HepG2 (cell line): Measurements from ENCODE around the gene RUVBL2. TPM values are rescaled to one million over a fixed set of nuclear protein-coding genes. Genes with fewer than 3 reads are reported as not detected.

Source experiments
- ETV6 ChIP-seq: sonication (generic); formaldehyde crosslinking; conservative IDR thresholded peaks from 2 replicates; pipeline ENCODE4 v1.4.0; 2020; ENCODE audit warnings: missing genetic modification reagents
- NFRKB ChIP-seq: fragments of 450-650 bp; IDR thresholded peaks from 2 replicates; pipeline ENCODE4 v1.6.1; 2017
- POLR2AphosphoS2 ChIP-seq: IDR thresholded peaks from 2 replicates; pipeline ENCODE4 v1.6.1; 2011; ENCODE audit warnings: low read depth, low read length, improper control_type of control experiment
- RBM39 ChIP-seq: fragments of 200-400 bp; formaldehyde crosslinking; IDR thresholded peaks from one replicate; pipeline ENCODE4 v1.6.1; 2018; ENCODE audit warnings: antibody characterized with exemption, mild to moderate bottlenecking, low read depth, low read length; ENCODE audit not compliant: poor library complexity, severe bottlenecking
- RXRB ChIP-seq: IDR thresholded peaks from 2 replicates; pipeline ENCODE4 v1.6.1; 2016; ENCODE audit warnings: borderline replicate concordance, missing genetic modification reagents, missing compliant biosample characterization
- TOE1 ChIP-seq: sonication (generic); formaldehyde crosslinking; IDR thresholded peaks from 2 replicates; pipeline ENCODE4 v1.4.0; 2020; ENCODE audit warnings: mild to moderate bottlenecking, missing genetic modification reagents
- WIZ ChIP-seq: sonication (generic); formaldehyde crosslinking; IDR thresholded peaks from 2 replicates; pipeline ENCODE4 v1.5.1; 2020; ENCODE audit warnings: mild to moderate bottlenecking, missing genetic modification reagents
- ZFX ChIP-seq: sonication (generic); formaldehyde crosslinking; IDR thresholded peaks from 2 replicates; pipeline ENCODE4 v1.4.0; 2020; ENCODE audit warnings: mild to moderate bottlenecking, low read depth, missing genetic modification reagents, moderate library complexity
- ZFYVE20 ChIP-seq: sonication (generic); formaldehyde crosslinking; IDR thresholded peaks from 2 replicates; pipeline ENCODE4 v1.8.0; 2023; ENCODE audit warnings: low read depth, mild to moderate bottlenecking, moderate library complexity, missing genetic modification reagents, borderline replicate concordance
- ZNF124 ChIP-seq: sonication (generic); formaldehyde crosslinking; IDR thresholded peaks from 2 replicates; pipeline ENCODE4 v1.4.0; 2020; ENCODE audit warnings: missing genetic modification reagents
- ZNF280B ChIP-seq: sonication (generic); formaldehyde crosslinking; IDR thresholded peaks from 2 replicates; pipeline ENCODE4 v1.5.0; 2020; ENCODE audit warnings: missing genetic modification reagents, mild to moderate bottlenecking, borderline replicate concordance
- ZNF383 ChIP-seq: sonication (generic); formaldehyde crosslinking; IDR thresholded peaks from 2 replicates; pipeline ENCODE4 v1.4.0; 2020; ENCODE audit warnings: missing genetic modification reagents, mild to moderate bottlenecking, borderline replicate concordance
- ZNF501 ChIP-seq: sonication (generic); formaldehyde crosslinking; IDR thresholded peaks from 2 replicates; pipeline ENCODE4 v1.5.1; 2020; ENCODE audit warnings: mild to moderate bottlenecking, moderate library complexity, missing genetic modification reagents
- ZNF770 ChIP-seq: sonication (generic); formaldehyde crosslinking; IDR thresholded peaks from 2 replicates; pipeline ENCODE4 v1.5.0; 2020; ENCODE audit warnings: mild to moderate bottlenecking, missing genetic modification reagents
- ZSCAN21 ChIP-seq: sonication (generic); formaldehyde crosslinking; IDR thresholded peaks from 2 replicates; pipeline ENCODE4 v1.8.0; 2022; ENCODE audit warnings: mild to moderate bottlenecking, missing genetic modification reagents, moderate library complexity, borderline replicate concordance
- ZSCAN9 ChIP-seq: IDR thresholded peaks from 2 replicates; pipeline ENCODE4 v1.6.1; 2016; ENCODE audit warnings: borderline replicate concordance
- polyA plus RNA-seq, 8 experiments: library from polyadenylated mRNA; depleted of rRNA in 3 of 8; stranded (reverse) in 7 of 8; unstranded in 1 of 8; fragments of >200 nt; fragmentation: Illumina TruSeq in 4 of 8; extraction: Trizol in 4 of 8; gene quantifications; 2 replicates each; pipeline versions ENCODE4 v1.2.1 to v1.2.3, GENCODE V29; 2011 to 2016; ENCODE audit warnings: low read depth in 4 of 8, missing spikeins in 1 of 8, mixed read lengths in 1 of 8; ENCODE audit not compliant: insufficient read depth in 1 of 8
- total RNA-seq, 5 experiments: library from RNA; depleted of rRNA; stranded (reverse); fragments of >200 nt; fragmentation: Illumina TruSeq; extraction: Trizol; gene quantifications; 2 replicates each; pipeline ENCODE4 v1.2.3, GENCODE V29; 2016; ENCODE audit warnings: low read depth in 1 of 5
- TF ChIP-seq, protein P1 (sequence below): sonication (generic); formaldehyde crosslinking; IDR thresholded peaks from 2 replicates; pipeline ENCODE4 v1.4.0; 2020; ENCODE audit warnings: mild to moderate bottlenecking, missing genetic modification reagents, borderline replicate concordance
- TF ChIP-seq, protein P2 (sequence below): sonication (generic); formaldehyde crosslinking; IDR thresholded peaks from 2 replicates; pipeline ENCODE4 v1.4.0; 2020; ENCODE audit warnings: mild to moderate bottlenecking, missing genetic modification reagents
- TF ChIP-seq, protein P3 (sequence below): sonication (generic); formaldehyde crosslinking; IDR thresholded peaks from 2 replicates; pipeline ENCODE4 v1.4.0; 2020; ENCODE audit warnings: missing genetic modification reagents

RUVBL2 gene
- total and polyA plus RNA-seq, 2 of the 13 experiments (the other 11 are each of a cell fraction or from before 2014, with no cell fraction given), result 120 to 122 TPM

- TF ChIP-seq ZNF280B (CRISPR knock-in tag) (no peak), ZNF383 (CRISPR knock-in tag) (no peak), ZFYVE20 (CRISPR knock-in tag) (no peak), ZSCAN21 (CRISPR knock-in tag) (no peak), TOE1 (CRISPR knock-in tag) (0 out of 2 replicates have a peak, but pooled peaks have one; percentile 13), ZSCAN9 (CRISPR knock-in tag) (no peak), RXRB (CRISPR knock-in tag) (no peak), RBM39 (peak; percentile 33), ETV6 (CRISPR knock-in tag) (no peak), POLR2AphosphoS2 (no peak), NFRKB (no peak), WIZ (CRISPR knock-in tag) (peak; percentile 60; the same call in 1 of the 2 replicates), ZFX (CRISPR knock-in tag) (peak; percentile 42; the same call in 1 of the 2 replicates), ZNF124 (CRISPR knock-in tag) (no peak), ZNF501 (CRISPR knock-in tag) (no peak), ZNF770 (CRISPR knock-in tag) (peak; percentile 21; the same call in 1 of the 2 replicates)
- TF ChIP-seq, protein P1, sequence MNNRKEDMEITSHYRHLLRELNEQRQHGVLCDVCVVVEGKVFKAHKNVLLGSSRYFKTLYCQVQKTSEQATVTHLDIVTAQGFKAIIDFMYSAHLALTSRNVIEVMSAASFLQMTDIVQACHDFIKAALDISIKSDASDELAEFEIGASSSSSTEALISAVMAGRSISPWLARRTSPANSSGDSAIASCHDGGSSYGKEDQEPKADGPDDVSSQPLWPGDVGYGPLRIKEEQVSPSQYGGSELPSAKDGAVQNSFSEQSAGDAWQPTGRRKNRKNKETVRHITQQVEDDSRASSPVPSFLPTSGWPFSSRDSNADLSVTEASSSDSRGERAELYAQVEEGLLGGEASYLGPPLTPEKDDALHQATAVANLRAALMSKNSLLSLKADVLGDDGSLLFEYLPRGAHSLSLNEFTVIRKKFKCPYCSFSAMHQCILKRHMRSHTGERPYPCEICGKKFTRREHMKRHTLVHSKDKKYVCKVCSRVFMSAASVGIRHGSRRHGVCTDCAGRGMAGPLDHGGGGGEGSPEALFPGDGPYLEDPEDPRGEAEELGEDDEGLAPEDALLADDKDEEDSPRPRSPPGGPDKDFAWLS, result no peak
- TF ChIP-seq, protein P2, sequence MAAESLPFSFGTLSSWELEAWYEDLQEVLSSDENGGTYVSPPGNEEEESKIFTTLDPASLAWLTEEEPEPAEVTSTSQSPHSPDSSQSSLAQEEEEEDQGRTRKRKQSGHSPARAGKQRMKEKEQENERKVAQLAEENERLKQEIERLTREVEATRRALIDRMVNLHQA (CRISPR knock-in tag), result no peak
- TF ChIP-seq, protein P3, sequence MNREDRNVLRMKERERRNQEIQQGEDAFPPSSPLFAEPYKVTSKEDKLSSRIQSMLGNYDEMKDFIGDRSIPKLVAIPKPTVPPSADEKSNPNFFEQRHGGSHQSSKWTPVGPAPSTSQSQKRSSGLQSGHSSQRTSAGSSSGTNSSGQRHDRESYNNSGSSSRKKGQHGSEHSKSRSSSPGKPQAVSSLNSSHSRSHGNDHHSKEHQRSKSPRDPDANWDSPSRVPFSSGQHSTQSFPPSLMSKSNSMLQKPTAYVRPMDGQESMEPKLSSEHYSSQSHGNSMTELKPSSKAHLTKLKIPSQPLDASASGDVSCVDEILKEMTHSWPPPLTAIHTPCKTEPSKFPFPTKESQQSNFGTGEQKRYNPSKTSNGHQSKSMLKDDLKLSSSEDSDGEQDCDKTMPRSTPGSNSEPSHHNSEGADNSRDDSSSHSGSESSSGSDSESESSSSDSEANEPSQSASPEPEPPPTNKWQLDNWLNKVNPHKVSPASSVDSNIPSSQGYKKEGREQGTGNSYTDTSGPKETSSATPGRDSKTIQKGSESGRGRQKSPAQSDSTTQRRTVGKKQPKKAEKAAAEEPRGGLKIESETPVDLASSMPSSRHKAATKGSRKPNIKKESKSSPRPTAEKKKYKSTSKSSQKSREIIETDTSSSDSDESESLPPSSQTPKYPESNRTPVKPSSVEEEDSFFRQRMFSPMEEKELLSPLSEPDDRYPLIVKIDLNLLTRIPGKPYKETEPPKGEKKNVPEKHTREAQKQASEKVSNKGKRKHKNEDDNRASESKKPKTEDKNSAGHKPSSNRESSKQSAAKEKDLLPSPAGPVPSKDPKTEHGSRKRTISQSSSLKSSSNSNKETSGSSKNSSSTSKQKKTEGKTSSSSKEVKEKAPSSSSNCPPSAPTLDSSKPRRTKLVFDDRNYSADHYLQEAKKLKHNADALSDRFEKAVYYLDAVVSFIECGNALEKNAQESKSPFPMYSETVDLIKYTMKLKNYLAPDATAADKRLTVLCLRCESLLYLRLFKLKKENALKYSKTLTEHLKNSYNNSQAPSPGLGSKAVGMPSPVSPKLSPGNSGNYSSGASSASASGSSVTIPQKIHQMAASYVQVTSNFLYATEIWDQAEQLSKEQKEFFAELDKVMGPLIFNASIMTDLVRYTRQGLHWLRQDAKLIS, result no peak; the same call in 1 of the 2 replicates
Measured at GRCh38 chr19:48967346-48968178, 26.1 kb upstream of the RUVBL2 start (continued).
